Measurements from ENCODE around the gene RPTOR. TPM values are rescaled to one million over a fixed set of nuclear protein-coding genes. Genes with fewer than 3 reads are reported as not detected.

Gene RPTOR
- polyA plus RNA-seq, 1 donor from 2014 or later, result 8.0 TPM

GRCh38 chr17:80957461-80957941 lies 412.9 kb downstream of the RPTOR start:
- H3K4me3 ChIP-seq (ENCODE audit: low read length), result no peak overlapping the region
- H3K36me3 ChIP-seq (ENCODE audit: insufficient read depth, low read length), result peaks cover 4% of the 10 kb centered on the region
- H2AFZ ChIP-seq (ENCODE audit: low read depth, low read length), result no peak overlapping the region
- H3K27ac ChIP-seq (ENCODE audit: low read length), result no peak overlapping the region
- H3K79me2 ChIP-seq (replicated peaks; ENCODE audit: insufficient read depth, low read length), result no peaks in the 10 kb centered on the region
- H3K9me2 ChIP-seq (ENCODE audit: insufficient read depth, low read length), result no peaks in the 10 kb centered on the region
- H3K9ac ChIP-seq (ENCODE audit: low read length), result no peak overlapping the region
- TF ChIP-seq MXI1 (conservative IDR thresholded peaks at IDR 0.05; ENCODE audit: poor library complexity, severe bottlenecking) (no peak), RAD21 (conservative IDR thresholded peaks at IDR 0.05) (no peak), EP300 (conservative IDR thresholded peaks at IDR 0.05; ENCODE audit: poor library complexity, severe bottlenecking) (no peak)
- H4K20me1 ChIP-seq (ENCODE audit: insufficient read depth), result no peaks in the 10 kb centered on the region
- H3K27me3 ChIP-seq (ENCODE audit: insufficient read depth, low read depth, low read length), result no peaks in the 10 kb centered on the region
- no peak overlapping the region for H3K4me2 ChIP-seq (ENCODE audit: low read length)
- H3K9me3 ChIP-seq (ENCODE audit: low read length), result no peaks in the 10 kb centered on the region
- no peaks in the 10 kb centered on the region for H3F3A ChIP-seq (ENCODE audit: insufficient read depth, low read length, poor library complexity, severe bottlenecking)

- H3K9ac ChIP-seq (ENCODE audit: low read length), result no peak overlapping the region
- H3K9me2 ChIP-seq (ENCODE audit: insufficient read depth, low read length), result no peaks in the 10 kb centered on the region
- TF ChIP-seq TAF1 (IDR thresholded peaks at IDR 0.05; ENCODE audit: low read depth) (no peak), REST (IDR thresholded peaks at IDR 0.05; ENCODE audit: borderline replicate concordance) (no peak), RAD21 (conservative IDR thresholded peaks at IDR 0.05) (no peak), EZH2 (IDR thresholded peaks at IDR 0.05; ENCODE audit: borderline replicate concordance, insufficient read depth, low read length, poor library complexity, severe bottlenecking) (no peak), SMC3 (conservative IDR thresholded peaks at IDR 0.05; ENCODE audit: poor library complexity) (no peak), MXI1 (conservative IDR thresholded peaks at IDR 0.05; ENCODE audit: poor library complexity, severe bottlenecking) (no peak), CTCF (IDR thresholded peaks at IDR 0.05; ENCODE audit: poor library complexity, severe bottlenecking) (no peak), EP300 (conservative IDR thresholded peaks at IDR 0.05; ENCODE audit: poor library complexity, severe bottlenecking) (no peak), POLR2AphosphoS5 (IDR thresholded peaks at IDR 0.05) (no peak)
- no peaks in the 10 kb centered on the region for H3F3A ChIP-seq (ENCODE audit: insufficient read depth, low read length, poor library complexity, severe bottlenecking)
- no peaks in the 10 kb centered on the region for H3K9me3 ChIP-seq (ENCODE audit: low read length)
- H3K4me2 ChIP-seq (ENCODE audit: low read length), result no peak overlapping the region
- H2AFZ ChIP-seq (ENCODE audit: low read depth, low read length), result no peak overlapping the region
- H3K27me3 ChIP-seq (ENCODE audit: insufficient read depth, low read depth, low read length), result no peaks in the 10 kb centered on the region
- H4K20me1 ChIP-seq (ENCODE audit: insufficient read depth), result no peaks in the 10 kb centered on the region
- no peak overlapping the region for H3K27ac ChIP-seq (ENCODE audit: low read length)
- H3K79me2 ChIP-seq (replicated peaks; ENCODE audit: insufficient read depth, low read length), result no peaks in the 10 kb centered on the region
- peaks cover 4% of the 10 kb centered on the region for H3K36me3 ChIP-seq (ENCODE audit: insufficient read depth, low read length)
- H3K4me3 ChIP-seq (ENCODE audit: low read length), result no peak overlapping the region
Observed at GRCh38 chr17:80959330-80960036, 414.8 kb downstream of the RPTOR start.
